Keratinocyte (primary cell): ENCODE data around the gene ASS1. TPM values are rescaled to one million over a fixed set of nuclear protein-coding genes. Genes with fewer than 3 reads are reported as not detected.

Experiments
- DNase-seq: peaks from one replicate; pipeline ENCODE4 v3.0.0-alpha.2; 2011; ENCODE audit warnings: low read depth, missing footprints, low spot score
- FAIRE-seq: peaks from 2 replicates; lab custom pipeline; 2011; peaks lifted over from hg19 to GRCh38; lab: Jason Lieb, UNC
- H2AFZ ChIP-seq: 2 replicates; pipeline ENCODE4 v1.6.0; 2012; ENCODE audit warnings: low read length, control low read depth, inconsistent platforms; ENCODE audit not compliant: control insufficient read depth
- H3K27ac ChIP-seq: 2 replicates; pipeline ENCODE4 v1.5.1; 2011; ENCODE audit warnings: low read length; ENCODE audit not compliant: control insufficient read depth, insufficient read depth
- H3K27me3 ChIP-seq: 3 replicates; pipeline ENCODE4 v1.6.0; 2011; ENCODE audit warnings: low read length; ENCODE audit not compliant: control insufficient read depth, insufficient read depth; ENCODE audit errors: extremely low read depth
- H3K36me3 ChIP-seq, 2 experiments: 2 replicates in 1 of 2; 3 replicates in 1 of 2; pipeline ENCODE4 v1.5.1; 2011; ENCODE audit warnings: low read length in 2 of 2, mild to moderate bottlenecking in 1 of 2; ENCODE audit not compliant: control insufficient read depth in 2 of 2, insufficient read depth in 2 of 2; ENCODE audit errors: extremely low read depth in 1 of 2
- H3K4me1 ChIP-seq: 3 replicates; pipeline ENCODE4 v1.5.1; 2011; ENCODE audit warnings: low read length; ENCODE audit not compliant: control insufficient read depth, insufficient read depth; ENCODE audit errors: extremely low read depth
- H3K4me2 ChIP-seq: 3 replicates; pipeline ENCODE4 v1.6.0; 2011; ENCODE audit warnings: low read depth, low read length; ENCODE audit not compliant: control insufficient read depth, insufficient read depth; ENCODE audit errors: extremely low read depth
- H3K4me3 ChIP-seq, 3 experiments: fragments of 200-600 bp in 1 of 3; sonication (generic) in 1 of 3; 2 replicates in 2 of 3; 3 replicates in 1 of 3; pipeline ENCODE4 v1.5.1; 2011 to 2016; ENCODE audit warnings: low read length in 3 of 3, mild to moderate bottlenecking in 3 of 3, control low read depth in 2 of 3, inconsistent platforms in 1 of 3, low read depth in 1 of 3, mixed read lengths in 1 of 3, mixed run types in 1 of 3, moderate library complexity in 1 of 3; ENCODE audit not compliant: control insufficient read depth in 2 of 3, insufficient read depth in 2 of 3; ENCODE audit errors: extremely low read depth in 1 of 3
- H3K79me2 ChIP-seq: 2 replicates; pipeline ENCODE4 v1.6.0; 2012; ENCODE audit warnings: low read length; ENCODE audit not compliant: control insufficient read depth, insufficient read depth
- H3K9ac ChIP-seq: 3 replicates; pipeline ENCODE4 v1.6.0; 2011; ENCODE audit warnings: low read length; ENCODE audit not compliant: control insufficient read depth, insufficient read depth; ENCODE audit errors: extremely low read depth
- H3K9me1 ChIP-seq: 3 replicates; pipeline ENCODE4 v1.6.0; 2011; ENCODE audit warnings: low read length; ENCODE audit not compliant: control insufficient read depth, insufficient read depth; ENCODE audit errors: extremely low read depth
- H3K9me3 ChIP-seq: 2 replicates; pipeline ENCODE4 v1.5.1; 2012; ENCODE audit warnings: low read depth, low read length; ENCODE audit not compliant: control insufficient read depth
- H4K20me1 ChIP-seq: 3 replicates; pipeline ENCODE4 v1.6.0; 2011; ENCODE audit warnings: low read length; ENCODE audit not compliant: control insufficient read depth, insufficient read depth; ENCODE audit errors: extremely low read depth
- EZH2 ChIP-seq: IDR thresholded peaks from one replicate; pipeline ENCODE4 v1.6.1; 2012; ENCODE audit warnings: inconsistent platforms, mild to moderate bottlenecking, low read length, moderate library complexity
- dilution Hi-C: fragments of 300-500 bp; cut with MboI; formaldehyde crosslinking; loops from one replicate; pipeline ENCODE4 v1.7.0; 2020; ENCODE audit warnings: low sequenced_read_pairs; ENCODE audit not compliant: extremely low pct_ligation_motif_present
- polyA plus RNA-seq, 5 experiments: library from polyadenylated mRNA; depleted of rRNA in 3 of 5; stranded (reverse) in 3 of 5; stranded (forward) in 1 of 5; unstranded in 1 of 5; fragments of >200 nt; gene quantifications; 1 replicate in 1 of 5; 2 replicates in 3 of 5; 3 replicates in 1 of 5; pipeline versions ENCODE4 v1.2.1 to v1.2.3, GENCODE V29; 2011 to 2012; ENCODE audit warnings: missing spikeins in 2 of 5, low read depth in 1 of 5, low replicate concordance in 1 of 5
- TF ChIP-seq, protein P1 (sequence below), 3 experiments: IDR thresholded peaks in 1 of 3; conservative IDR thresholded peaks in 1 of 3; optimal IDR thresholded peaks in 1 of 3; 2 replicates in 2 of 3; 3 replicates in 1 of 3; pipeline versions ENCODE3 to v1.5.1; 2011; ENCODE audit warnings: low read length in 3 of 3, mild to moderate bottlenecking in 3 of 3, moderate library complexity in 2 of 3, control low read depth in 1 of 3, inconsistent platforms in 1 of 3; ENCODE audit not compliant: insufficient read depth in 2 of 3; ENCODE audit errors: extremely low read depth in 1 of 3

Gene ASS1
- polyA plus RNA-seq, 1 donor (not counting 4 experiments of a cell fraction or from before 2014, with no cell fraction given), result 52.4 TPM

DNA sequence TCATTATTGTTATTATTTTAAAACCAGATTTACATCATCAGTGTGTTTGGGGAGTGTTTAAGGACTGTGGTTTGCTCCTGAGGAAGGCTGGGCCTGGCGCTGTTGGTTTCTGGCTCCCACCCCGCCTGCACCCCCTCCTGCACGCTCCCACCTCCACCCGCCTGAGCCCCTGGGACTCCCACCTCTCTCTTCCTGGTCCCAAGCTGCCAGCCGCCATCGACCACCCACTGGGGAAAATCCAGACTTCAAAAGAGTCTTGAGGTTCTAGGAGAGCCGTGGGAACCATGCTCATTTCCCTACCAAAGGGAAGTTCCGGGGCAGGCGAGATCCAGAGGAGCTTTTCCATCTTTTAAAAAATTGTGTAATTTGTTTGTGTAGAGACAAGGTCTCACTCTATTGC, 99.6 kb downstream of the ASS1 start:
- no peaks in the 10 kb centered on the region for H3K36me3 ChIP-seq
- FAIRE-seq, result no peak
- TF ChIP-seq EZH2, result no peak
- TF ChIP-seq, protein P1, sequence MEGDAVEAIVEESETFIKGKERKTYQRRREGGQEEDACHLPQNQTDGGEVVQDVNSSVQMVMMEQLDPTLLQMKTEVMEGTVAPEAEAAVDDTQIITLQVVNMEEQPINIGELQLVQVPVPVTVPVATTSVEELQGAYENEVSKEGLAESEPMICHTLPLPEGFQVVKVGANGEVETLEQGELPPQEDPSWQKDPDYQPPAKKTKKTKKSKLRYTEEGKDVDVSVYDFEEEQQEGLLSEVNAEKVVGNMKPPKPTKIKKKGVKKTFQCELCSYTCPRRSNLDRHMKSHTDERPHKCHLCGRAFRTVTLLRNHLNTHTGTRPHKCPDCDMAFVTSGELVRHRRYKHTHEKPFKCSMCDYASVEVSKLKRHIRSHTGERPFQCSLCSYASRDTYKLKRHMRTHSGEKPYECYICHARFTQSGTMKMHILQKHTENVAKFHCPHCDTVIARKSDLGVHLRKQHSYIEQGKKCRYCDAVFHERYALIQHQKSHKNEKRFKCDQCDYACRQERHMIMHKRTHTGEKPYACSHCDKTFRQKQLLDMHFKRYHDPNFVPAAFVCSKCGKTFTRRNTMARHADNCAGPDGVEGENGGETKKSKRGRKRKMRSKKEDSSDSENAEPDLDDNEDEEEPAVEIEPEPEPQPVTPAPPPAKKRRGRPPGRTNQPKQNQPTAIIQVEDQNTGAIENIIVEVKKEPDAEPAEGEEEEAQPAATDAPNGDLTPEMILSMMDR (optimal IDR thresholded peaks at IDR 0.05 in 1 of 3, IDR thresholded peaks at IDR 0.05 in 1 of 3, conservative IDR thresholded peaks at IDR 0.05 in 1 of 3; ENCODE audit: extremely low read depth in 1 of 3, insufficient read depth in 2 of 3, low read length in 3 of 3), result no peak

DNA sequence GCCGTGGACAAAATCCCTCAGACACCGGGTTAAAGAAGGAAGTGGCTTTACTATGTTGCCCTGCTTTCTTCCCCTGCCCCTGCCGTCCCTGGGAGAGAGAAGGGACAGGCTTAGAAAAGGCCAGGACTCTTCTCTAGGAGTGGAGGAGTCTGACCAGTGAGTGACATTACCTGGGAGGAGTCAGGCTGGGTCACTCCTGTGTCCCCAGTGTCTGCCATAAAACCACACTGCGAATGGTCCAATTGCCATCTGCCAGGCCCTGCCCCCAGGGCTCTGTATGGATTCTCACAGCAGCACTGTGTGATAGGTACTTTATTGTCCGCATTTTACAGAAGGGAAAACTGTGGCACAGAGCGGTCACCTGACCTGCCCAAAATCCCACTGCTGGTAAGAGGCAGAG, 103.3 kb downstream of the ASS1 start:
- H3K4me3 ChIP-seq, result no peak overlapping the region
- TF ChIP-seq, protein P1 (optimal IDR thresholded peaks at IDR 0.05 in 1 of 3, IDR thresholded peaks at IDR 0.05 in 1 of 3, conservative IDR thresholded peaks at IDR 0.05 in 1 of 3; ENCODE audit: extremely low read depth in 1 of 3, insufficient read depth in 2 of 3, low read length in 3 of 3), result no peak
- no peak for TF ChIP-seq EZH2

More for the DNA sequence above, 99.6 kb downstream of the ASS1 start:
- Histone ChIP-seq H3K9me1 (no peaks in the 10 kb centered on the region), H3K9ac (no peak overlapping the region), H3K27me3 (no peaks in the 10 kb centered on the region), H3K9me3 (no peaks in the 10 kb centered on the region), H3K4me2 (no peak overlapping the region), H3K27ac (no peak overlapping the region), H2AFZ (no peak overlapping the region), H3K4me1 (peaks cover 20% of the 10 kb centered on the region), H3K4me3 (no peak overlapping the region), H3K79me2 (no peaks in the 10 kb centered on the region), H4K20me1 (no peaks in the 10 kb centered on the region)
- no peak for DNase-seq
- dilution Hi-C loops, result no loop called here

More for the DNA sequence above, 103.3 kb downstream of the ASS1 start:
- H3K27me3 ChIP-seq, result no peaks in the 10 kb centered on the region
- DNase-seq, result no peak
- H3K9me3 ChIP-seq, result no peaks in the 10 kb centered on the region
- no peak overlapping the region for H3K9ac ChIP-seq
- dilution Hi-C loops, result no loop called here
- no peaks in the 10 kb centered on the region for H3K36me3 ChIP-seq
- FAIRE-seq, result no peak
- H3K4me2 ChIP-seq, result no peak overlapping the region
- H3K4me1 ChIP-seq, result peaks cover under 1% of the 10 kb centered on the region
- H3K27ac ChIP-seq, result no peak overlapping the region
- no peak overlapping the region for H2AFZ ChIP-seq
- H4K20me1 ChIP-seq, result no peaks in the 10 kb centered on the region
- no peaks in the 10 kb centered on the region for H3K79me2 ChIP-seq
- no peaks in the 10 kb centered on the region for H3K9me1 ChIP-seq
